Erythroblast (primary cell): ENCODE data around the gene AIFM2.

ENCODE experiments used
- GATA1 ChIP-seq: IDR thresholded peaks from 2 replicates; pipeline ENCODE4 v1.6.1; 2011; ENCODE audit warnings: low read depth, mild to moderate bottlenecking, control low read depth, low read length, moderate library complexity
- POLR2A ChIP-seq: IDR thresholded peaks from 2 replicates; pipeline ENCODE4 v1.6.1; 2011; ENCODE audit warnings: mild to moderate bottlenecking, low read length

GRCh38 chr10:70169011-70169410 is 36.4 kb upstream of the AIFM2 start:
- TF ChIP-seq POLR2A (no peak), GATA1 (no peak)
